NB4 (cell line): ENCODE data around the gene P2RX5.

Experiments used
- CTCF ChIP-seq: IDR thresholded peaks from one replicate; pipeline ENCODE4 v1.5.1; 2012; ENCODE audit warnings: low read depth, low read length
- MYC ChIP-seq: IDR thresholded peaks from 2 replicates; pipeline ENCODE4 v1.6.1; 2011; ENCODE audit warnings: low read depth, low read length
- POLR2A ChIP-seq: IDR thresholded peaks from 2 replicates; pipeline ENCODE4 v1.6.1; 2011; ENCODE audit warnings: mild to moderate bottlenecking; ENCODE audit not compliant: insufficient read length; ENCODE audit errors: extremely low read depth

GRCh38 chr17:3692346-3692745 lies 3.6 kb downstream of the P2RX5 start:
- peak; percentile 10 for TF ChIP-seq CTCF
- no peak for TF ChIP-seq POLR2A
- no peak for TF ChIP-seq MYC
